KOPT-K1 (cell line): Measurements from ENCODE around the gene KRTAP1-1.
"Not testable (repeated sequence)": the region's sequence is repeated elsewhere in the genome, so short reads cannot be mapped to it uniquely, and the experiment has no call there.

Source experiments
- H3K27ac ChIP-seq: fragments of 200-600 bp; sonication (generic); 2 replicates; pipeline ENCODE4 v1.5.1; 2016; ENCODE audit warnings: antibody characterized with exemption, mild to moderate bottlenecking, low read depth, low read length; ENCODE audit not compliant: poor library complexity, severe bottlenecking
- H3K36me3 ChIP-seq: fragments of 200-600 bp; sonication (generic); 2 replicates; pipeline ENCODE4 v1.5.1; 2017; ENCODE audit warnings: antibody characterized with exemption, mild to moderate bottlenecking, low read length, moderate library complexity; ENCODE audit not compliant: insufficient read depth
- H3K9me3 ChIP-seq: fragments of 200-600 bp; sonication (generic); 2 replicates; pipeline ENCODE4 v1.5.1; 2017; ENCODE audit warnings: antibody characterized with exemption, low read length, mild to moderate bottlenecking; ENCODE audit not compliant: insufficient read depth, poor library complexity, severe bottlenecking

The KRTAP1-1 gene

DNA sequence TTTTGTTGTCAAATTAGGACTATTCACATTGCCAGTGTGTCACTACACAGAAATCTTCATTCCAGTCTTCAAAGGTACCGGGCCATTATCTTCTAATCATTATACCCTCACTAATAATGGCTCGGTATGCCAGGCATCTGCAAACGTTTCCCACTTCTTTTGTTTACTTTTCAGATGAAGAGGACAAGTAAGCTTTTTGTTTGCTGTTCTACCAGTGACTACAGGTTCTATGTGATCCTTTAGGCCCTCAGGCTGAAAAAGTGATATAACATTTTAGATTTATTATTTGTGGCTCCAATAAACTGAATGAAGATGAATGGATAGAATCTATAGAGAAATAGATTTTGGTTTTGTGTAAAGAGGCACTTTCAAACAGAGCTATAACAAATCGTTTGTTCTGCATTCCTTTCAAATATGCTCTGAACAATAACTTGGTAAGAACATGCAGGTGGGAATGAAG is 31.9 kb downstream of the KRTAP1-1 start:
- no peaks in the 10 kb centered on the region for H3K36me3 ChIP-seq

DNA sequence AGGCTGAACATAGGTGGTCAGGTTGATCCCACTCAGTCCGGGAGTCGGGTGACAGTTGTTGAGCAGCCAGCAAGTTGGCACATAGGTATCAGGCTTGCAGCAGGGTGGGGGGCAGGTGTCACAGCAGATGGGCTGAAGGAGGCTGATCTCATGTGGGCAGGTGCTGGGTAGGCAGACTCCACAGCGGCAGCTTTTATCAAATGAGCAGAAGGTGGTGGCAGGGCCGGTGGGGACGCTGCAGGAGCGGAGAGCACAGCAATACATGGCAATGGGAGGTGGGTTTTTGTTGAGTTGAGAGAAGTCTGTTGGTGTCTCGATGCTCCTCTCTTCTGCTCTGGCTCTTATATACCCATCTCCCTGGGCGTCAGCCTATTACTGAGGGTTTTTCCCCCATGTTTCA is 32.4 kb downstream of the KRTAP1-1 start, which contains the start of gene KRTAP3-1:
Gene KRTAP3-1 (minus strand): TSS at position 318 of the 400 bp plus-strand sequence. CDS start 54 bp downstream, at position 264.
- Histone ChIP-seq H3K36me3 (no peaks in the 10 kb centered on the region), H3K9me3 (no peaks in the 10 kb centered on the region), H3K27ac (no peak within 1 kb of the TSS)

More for the DNA sequence above, 31.9 kb downstream of the KRTAP1-1 start:
- no peaks in the 10 kb centered on the region for H3K9me3 ChIP-seq
- no peak overlapping the region for H3K27ac ChIP-seq

DNA sequence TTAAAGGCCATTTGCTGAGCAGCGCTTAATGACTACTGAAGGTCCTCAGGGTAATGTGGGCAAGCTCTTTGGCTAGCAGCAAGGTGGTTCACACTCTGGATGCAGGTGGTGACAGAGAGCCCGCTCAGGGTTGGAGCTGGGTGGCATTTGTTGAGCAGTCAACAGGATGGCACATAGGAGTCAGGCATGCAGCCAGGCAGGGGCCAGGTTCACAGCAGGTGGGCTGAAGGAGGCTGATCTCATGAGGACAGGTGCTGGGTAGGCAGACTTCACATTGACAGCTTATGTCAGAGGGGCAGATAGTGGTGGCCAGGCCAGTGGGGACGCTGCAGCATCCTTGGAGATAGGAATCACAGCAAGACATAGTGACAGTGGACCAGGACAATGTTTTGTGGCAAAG is 36.9 kb downstream of the KRTAP1-1 start:
- no peaks in the 10 kb centered on the region for H3K36me3 ChIP-seq
- no peaks in the 10 kb centered on the region for H3K9me3 ChIP-seq
- no peak overlapping the region for H3K27ac ChIP-seq

DNA sequence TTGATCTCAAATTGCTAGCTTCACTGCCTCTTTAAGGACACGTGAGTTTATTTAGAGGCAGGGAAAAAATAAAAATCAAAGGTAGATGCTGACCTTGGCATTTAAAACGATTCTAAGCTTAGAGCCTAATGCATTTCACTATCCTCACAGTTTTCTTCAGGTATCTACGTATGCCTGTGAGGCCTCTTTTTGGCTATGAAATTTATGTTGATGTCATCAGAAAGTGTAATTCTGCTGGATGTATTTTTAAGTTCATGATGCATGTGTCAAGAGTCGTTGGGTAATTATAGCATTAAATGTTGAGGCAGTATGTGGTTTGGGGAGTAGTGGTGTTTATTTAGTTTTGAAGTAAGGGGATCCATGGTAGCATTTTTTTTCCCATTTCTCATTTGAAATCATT is 37.3 kb downstream of the KRTAP1-1 start:
- Histone ChIP-seq H3K9me3 (no peaks in the 10 kb centered on the region), H3K27ac (no peak overlapping the region), H3K36me3 (no peaks in the 10 kb centered on the region)

DNA sequence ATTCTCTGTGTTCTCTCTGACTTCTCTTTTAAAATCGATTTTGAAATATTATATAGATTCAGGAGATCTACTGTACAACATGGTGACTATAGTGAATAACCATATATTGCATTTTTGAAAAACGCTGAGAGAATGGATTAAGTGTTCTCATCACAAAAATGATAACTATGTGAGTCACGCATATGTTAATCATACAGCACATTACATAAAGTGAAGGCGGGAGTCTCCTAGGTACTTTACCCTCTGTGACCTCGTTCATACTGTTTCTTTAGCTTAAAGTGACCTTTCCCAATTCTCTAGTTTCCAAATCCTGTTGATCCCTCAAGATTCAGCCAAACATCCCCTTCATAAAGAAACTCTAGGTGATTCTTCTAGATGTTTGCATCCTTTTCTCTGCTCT is 38.4 kb downstream of the KRTAP1-1 start:
- Histone ChIP-seq H3K9me3 (no peaks in the 10 kb centered on the region), H3K27ac (no peak overlapping the region), H3K36me3 (no peaks in the 10 kb centered on the region)

DNA sequence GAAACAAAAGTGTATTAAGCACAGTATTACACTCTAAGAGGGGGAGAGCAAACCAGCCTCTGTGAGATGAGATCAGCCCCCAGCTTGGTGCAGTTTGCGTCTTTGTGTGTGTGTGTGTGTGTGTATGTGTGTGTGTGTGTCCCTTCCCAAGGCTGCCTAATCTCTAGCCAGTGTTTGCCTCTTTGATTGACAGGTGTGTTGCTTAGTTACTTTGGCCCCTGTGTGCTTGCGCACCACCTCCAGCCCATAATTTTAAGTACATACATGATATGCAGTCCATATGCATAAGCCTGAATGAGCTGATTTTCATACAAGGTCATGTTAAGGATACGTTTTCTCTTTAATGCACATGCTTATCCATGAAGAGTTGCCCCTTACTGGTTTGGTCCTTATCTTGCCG is 39.5 kb downstream of the KRTAP1-1 start:
- no peaks in the 10 kb centered on the region for H3K36me3 ChIP-seq
- H3K9me3 ChIP-seq = no peaks in the 10 kb centered on the region
- H3K27ac ChIP-seq = no peak overlapping the region

DNA sequence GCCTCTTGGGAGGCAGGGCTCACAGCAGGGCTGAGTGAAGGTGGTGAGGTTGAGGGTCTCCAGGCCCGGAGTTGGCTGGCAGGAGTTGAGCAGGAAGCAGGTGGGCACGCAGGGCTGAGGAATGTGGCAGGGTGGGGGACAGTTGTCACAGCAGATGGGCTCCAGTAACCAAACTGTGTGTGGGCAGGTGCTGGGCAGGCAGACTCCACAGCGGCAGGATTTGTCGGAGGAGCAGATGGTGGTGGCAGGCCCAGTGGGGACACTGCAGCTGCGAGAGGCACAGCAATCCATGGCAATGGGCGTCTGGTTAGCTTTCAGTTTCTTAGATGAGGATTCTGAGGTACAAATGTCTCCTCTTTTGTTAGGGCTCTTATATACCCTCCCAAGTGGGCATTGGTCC is 41.7 kb downstream of the KRTAP1-1 start, which contains the start of gene KRTAP3-2:
Gene KRTAP3-2 (minus strand): TSS at position 344 of the 400 bp plus-strand sequence. CDS start 53 bp downstream, at position 291.
- not testable (repeated sequence) for H3K9me3 ChIP-seq, H3K27ac ChIP-seq

DNA sequence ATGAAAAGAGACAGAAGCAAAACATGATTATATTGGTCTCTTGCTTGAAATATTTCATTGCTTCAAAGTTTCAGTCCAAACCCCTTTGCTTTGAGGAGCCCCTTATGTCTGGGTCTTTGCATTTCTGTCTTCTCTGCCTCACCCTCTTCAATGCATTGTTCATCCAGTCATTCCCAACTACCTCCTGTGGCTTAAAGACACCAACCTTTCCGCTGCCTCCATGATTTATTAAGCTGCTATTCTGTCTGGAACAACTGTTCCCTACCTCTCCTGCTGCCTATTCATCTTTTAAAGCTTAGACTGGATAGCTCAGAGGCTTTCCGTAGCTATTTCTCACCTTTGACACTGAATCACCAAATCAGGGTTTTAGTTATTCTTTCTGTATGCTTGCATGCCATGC is 43.9 kb downstream of the KRTAP1-1 start:
- Histone ChIP-seq H3K36me3 (no peaks in the 10 kb centered on the region), H3K27ac (no peak overlapping the region), H3K9me3 (no peaks in the 10 kb centered on the region)

More for the DNA sequence above, 41.7 kb downstream of the KRTAP1-1 start, which contains the start of gene KRTAP3-2:
- not testable (repeated sequence) for H3K36me3 ChIP-seq

DNA sequence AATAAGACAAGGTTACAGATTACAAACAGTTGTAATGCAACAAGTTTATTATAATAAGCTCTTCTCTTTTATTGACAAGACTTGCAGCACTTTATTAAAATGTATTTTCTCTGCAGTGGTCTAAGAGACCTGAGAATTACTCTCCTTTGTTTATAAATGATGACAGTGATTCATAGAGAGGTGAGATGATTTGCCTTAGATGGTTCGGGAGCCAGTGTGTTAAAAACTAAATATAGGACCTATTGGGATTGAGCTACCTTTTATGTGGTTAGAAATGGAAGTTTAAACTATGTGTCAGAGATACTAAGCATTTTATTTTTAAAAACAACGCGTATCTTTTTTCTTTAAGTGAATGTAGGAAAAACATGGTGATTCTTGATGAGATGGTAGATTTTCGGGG is 44.4 kb downstream of the KRTAP1-1 start:
- Histone ChIP-seq H3K9me3 (no peaks in the 10 kb centered on the region), H3K27ac (no peak overlapping the region), H3K36me3 (no peaks in the 10 kb centered on the region)

DNA sequence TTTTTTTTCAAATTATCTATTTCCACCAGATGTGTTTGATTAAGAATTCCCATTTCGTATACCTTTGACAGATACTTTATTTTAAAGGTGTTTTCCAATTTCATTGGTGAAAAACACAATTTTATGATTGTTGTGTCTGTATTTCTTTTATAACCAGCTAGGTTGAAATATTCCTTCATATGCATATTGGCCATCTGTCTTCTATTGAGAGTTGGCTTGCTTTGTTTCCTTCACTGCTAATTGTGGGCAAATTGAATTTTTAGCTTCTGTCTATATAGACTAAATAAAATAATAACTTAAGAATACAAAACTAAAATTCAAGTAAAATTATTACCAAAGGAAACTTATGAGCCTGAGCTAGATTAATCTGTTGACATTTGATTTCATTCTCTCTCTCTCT is 46.1 kb downstream of the KRTAP1-1 start:
- Histone ChIP-seq H3K27ac (no peak overlapping the region), H3K9me3 (peaks cover 3% of the 10 kb centered on the region), H3K36me3 (no peaks in the 10 kb centered on the region)

DNA sequence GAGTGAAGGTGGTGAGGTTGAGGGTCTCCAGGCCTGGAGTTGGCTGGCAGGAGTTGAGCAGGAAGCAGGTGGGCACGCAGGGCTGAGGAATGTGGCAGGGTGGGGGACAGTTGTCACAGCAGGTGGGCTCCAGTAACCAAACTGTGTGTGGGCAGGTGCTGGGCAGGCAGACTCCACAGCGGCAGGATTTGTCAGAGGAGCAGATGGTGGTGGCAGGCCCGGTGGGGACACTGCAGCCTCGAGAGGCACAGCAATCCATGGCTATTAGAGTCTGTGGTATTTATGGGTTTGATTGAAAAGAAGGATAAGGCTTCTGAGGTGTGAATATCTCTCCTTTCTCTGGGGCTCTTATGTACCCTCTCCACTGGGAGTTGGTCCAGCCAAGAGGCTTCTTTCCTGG is 47.4 kb downstream of the KRTAP1-1 start, which contains the start of gene KRTAP3-3:
Gene KRTAP3-3 (minus strand): TSS at position 326 of the 400 bp plus-strand sequence. CDS start 67 bp downstream, at position 259.
- Histone ChIP-seq H3K27ac (no peak within 1 kb of the TSS), H3K9me3 (peaks cover 3% of the 10 kb centered on the region), H3K36me3 (no peaks in the 10 kb centered on the region)

DNA sequence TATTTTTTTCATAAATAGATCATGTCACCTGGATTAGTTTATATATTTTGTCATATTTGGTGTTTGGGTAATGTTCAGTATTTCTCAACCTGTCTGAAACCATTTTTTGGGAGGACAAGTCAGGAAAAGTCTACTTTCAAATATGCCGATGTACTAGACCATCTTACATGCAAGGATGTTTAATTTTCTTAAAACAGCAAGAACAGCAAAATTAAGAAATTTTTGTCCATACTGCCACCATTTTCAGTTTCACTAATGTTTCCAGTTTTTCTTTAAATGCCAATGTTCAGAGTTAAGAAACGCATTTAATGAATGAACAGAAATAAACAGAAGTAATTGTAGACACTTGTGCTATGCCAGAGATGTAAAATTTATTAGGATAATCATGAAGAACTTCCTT is 48.2 kb downstream of the KRTAP1-1 start:
- Histone ChIP-seq H3K36me3 (no peaks in the 10 kb centered on the region), H3K27ac (no peak overlapping the region), H3K9me3 (peaks cover 3% of the 10 kb centered on the region)

DNA sequence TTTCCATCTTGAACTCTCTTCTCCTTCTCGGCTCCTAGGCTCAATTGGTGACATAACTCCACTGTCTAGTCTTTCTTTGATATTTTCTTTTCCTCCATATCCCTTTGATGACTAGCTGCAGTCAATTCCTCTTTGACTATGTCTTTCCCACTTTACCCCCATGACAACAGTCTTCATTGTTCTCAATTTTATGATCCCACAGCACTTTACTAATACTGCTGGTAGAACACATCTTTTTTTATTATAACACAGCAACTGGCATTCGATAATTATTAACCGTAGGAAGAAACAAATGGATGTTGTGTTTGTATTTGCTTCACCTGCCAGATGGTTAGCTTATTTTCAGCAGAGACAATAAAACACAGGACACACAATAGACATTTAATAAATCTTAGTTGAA is 48.6 kb downstream of the KRTAP1-1 start:
- H3K36me3 ChIP-seq = no peaks in the 10 kb centered on the region
- H3K27ac ChIP-seq = no peak overlapping the region

More for the DNA sequence above, 48.6 kb downstream of the KRTAP1-1 start:
- peaks cover 3% of the 10 kb centered on the region for H3K9me3 ChIP-seq
